ENCODE measurements around the gene NUP210L. TPM values are rescaled to one million over a fixed set of nuclear protein-coding genes. Genes with fewer than 3 reads are reported as not detected.
"Not testable (repeated sequence)": the region's sequence is repeated elsewhere in the genome, so short reads cannot be mapped to it uniquely, and the experiment has no call there.

NUP210L gene
- total RNA-seq, 1 donor from 2014 or later: 0.18 TPM

DNA sequence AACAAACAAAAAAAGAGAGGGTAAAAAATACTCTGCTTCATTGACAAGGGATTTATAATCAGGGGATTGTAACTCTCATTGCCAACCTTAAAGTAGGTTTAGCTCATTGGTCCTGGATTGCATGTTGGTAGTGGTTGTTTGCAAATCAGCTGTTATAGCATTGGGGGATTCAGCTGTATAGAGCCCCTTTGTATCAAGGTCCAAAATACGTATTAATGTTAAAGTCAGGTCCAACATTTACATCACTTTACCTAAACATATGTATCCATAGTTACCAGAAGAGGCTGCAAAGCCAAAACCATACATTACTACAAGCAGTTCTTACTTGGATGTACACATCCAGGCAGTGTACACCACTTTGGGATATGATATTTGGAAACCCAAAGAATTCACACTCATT is 134.9 kb downstream of the NUP210L start:
- intact Hi-C loops (cut with DNase I): no loop called here

DNA sequence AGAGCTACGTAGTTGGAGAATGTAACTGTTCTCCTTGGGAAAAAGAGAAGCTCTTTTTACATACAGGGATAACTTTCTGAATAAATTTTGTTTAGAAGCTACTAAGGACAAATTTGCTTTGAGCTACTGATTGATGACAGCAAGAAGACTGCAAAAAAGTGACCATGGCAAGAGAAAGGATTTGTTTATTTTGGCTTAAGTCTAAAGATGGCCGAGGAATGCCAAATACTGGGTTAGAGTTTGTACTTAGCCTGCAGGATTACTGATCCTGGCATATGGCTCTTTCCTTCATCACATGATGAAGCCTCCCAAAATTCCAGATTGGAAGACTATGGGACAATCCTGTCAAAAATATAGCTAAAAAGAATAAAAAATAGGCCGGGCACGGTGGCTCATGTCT is 135.6 kb downstream of the NUP210L start:
- DNase-seq (ENCODE audit: low spot score) (no peak), ATAC-seq (no peak)

More for the DNA sequence above, 134.9 kb downstream of the NUP210L start:
- DNase-seq (ENCODE audit: low spot score): no peak
- no peak for ATAC-seq

DNA sequence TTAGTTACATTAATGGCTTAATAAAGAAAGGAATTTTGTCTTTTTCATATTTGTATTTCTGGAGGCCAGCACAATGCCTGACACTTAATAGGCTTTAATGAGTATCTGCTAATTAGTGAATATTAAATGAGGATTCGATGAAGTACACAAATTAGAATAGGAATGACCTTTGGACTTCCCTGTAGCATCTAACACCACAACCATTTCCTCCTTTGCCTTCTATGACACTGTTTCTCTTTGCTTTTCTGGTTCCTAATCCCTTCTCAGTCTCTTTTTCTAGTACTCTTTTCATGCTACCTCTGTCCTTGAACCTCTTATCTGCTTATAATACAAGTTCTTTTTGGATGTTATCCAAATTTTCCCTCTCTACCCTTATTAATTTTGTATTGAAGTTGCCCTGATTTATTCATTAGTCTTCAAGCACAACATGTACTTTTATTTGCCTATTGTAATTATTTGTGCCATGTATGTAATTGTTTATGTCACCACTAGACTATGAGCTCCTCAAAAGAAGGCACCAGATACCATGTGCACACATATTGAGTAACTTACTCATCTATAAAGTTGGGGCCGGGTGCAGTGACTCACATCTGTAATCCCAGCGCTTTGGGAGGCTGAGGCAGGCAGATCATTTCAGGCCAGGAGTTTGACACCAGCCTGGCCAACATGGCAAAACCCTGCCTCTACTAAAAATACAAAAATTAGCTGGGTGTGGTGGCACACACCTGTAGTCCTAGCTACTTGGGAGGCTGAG is 140.5 kb downstream of the NUP210L start:
- intact Hi-C loops (cut with DNase I): no loop called here
- DNase-seq (ENCODE audit: low spot score): no peak
- no peak for ATAC-seq

More for the DNA sequence above, 135.6 kb downstream of the NUP210L start:
- intact Hi-C loops (cut with DNase I): no loop called here

DNA sequence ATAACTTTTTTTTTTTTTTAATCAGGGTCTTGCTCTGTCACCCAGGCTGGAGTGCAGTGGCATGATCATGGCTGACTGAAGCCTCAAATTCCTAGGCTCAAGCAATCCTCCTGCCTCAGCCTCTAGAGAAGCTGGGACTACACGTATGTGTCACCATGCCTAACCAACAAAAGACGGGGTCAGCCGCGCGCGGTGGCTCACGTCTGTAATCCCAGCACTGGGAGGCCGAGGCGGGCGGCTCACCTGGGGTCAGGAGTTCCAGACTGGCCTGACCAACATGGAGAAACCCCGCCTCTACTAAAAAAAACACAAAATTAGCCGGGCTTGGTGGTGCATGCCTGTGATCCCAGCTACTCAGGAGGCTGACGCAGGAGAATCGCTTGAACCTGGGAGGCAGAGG is 142.3 kb downstream of the NUP210L start:
- intact Hi-C loops (cut with DNase I); DNase-seq (ENCODE audit: low spot score); ATAC-seq: not testable (repeated sequence)

DNA sequence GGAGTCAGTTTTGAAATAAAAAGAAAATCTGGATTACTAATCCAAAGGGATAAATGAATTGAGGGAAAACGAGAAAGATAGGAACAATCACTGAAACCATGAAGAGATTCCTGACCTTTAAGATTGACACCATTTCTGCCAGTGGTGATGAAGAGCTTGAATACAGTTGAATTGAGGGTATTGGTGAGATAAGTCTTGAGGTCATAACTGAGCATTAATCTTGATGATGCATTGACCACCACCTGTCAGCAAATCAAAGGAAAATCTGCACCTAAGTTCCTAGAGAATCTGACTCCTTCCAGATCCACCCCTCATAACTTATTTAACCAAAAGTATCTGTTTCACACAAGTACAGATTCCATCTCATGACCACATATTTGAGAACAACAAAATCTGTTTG is 142.7 kb downstream of the NUP210L start:
- DNase-seq (ENCODE audit: low spot score) (no peak), ATAC-seq (no peak)
- intact Hi-C loops (cut with DNase I): no loop called here

DNA sequence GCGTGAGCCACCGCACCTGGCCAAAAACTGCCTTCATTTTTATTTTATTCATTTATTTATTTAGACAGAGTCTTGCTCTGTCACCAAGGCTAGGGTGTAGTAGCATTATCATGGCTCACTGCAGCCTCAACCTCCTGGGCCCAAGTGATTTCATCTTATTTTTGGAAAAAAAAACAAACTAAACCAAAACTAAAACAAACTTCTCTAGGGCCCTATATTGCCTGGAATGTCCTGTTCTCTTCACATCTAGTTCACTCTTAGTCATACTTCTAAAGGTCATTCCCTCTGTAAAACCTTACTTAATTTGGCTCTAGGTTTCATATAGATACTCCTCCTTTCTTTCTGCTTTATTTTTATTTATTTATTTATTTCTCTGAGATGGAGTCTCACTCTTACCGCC is 148.7 kb downstream of the NUP210L start:
- DNase-seq (ENCODE audit: low spot score) (no peak), ATAC-seq (no peak)
- intact Hi-C loops (cut with DNase I): no loop called here

DNA sequence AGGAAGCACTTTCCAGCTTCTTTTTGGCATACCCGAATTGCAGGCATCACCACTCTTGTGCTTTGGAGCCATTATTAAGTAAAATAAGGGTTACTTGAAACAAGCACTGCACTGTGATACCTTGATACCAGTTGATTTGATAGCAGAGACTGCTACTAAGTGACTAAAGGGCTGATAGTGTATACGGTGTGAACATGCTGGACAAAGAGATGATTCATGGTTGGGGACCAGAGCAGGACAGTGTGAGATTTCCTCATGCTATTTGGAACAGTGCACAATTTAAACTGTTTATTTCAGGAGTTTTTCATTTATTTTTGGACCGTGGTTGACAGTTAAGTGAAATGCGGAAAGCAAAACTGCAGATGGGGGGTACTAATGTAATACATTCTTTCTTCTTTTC is 154.5 kb downstream of the NUP210L start:
- intact Hi-C loops (cut with DNase I): no loop called here
- ATAC-seq (no peak), DNase-seq (ENCODE audit: low spot score) (no peak)

DNA sequence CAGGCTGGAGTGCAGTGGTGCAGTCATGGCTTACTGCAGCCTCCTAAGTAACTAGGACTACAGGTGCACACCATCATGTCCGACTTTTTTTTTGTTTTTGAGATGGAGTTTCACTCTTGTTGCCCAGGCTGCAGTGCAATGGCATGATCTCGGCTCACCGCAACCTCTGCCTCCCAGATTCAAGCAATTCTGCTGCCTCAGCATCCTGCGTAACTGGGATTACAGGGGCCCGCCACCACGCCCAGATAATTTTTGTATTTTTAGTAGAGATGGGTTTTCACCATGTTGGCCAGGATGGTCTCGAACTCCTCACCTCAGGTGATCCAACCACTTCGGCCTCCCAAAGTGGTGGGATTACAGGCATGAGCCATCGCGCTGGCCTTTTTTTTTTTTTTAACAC is 158.0 kb downstream of the NUP210L start:
- intact Hi-C loops (cut with DNase I); ATAC-seq; DNase-seq (ENCODE audit: low spot score): not testable (repeated sequence)

DNA sequence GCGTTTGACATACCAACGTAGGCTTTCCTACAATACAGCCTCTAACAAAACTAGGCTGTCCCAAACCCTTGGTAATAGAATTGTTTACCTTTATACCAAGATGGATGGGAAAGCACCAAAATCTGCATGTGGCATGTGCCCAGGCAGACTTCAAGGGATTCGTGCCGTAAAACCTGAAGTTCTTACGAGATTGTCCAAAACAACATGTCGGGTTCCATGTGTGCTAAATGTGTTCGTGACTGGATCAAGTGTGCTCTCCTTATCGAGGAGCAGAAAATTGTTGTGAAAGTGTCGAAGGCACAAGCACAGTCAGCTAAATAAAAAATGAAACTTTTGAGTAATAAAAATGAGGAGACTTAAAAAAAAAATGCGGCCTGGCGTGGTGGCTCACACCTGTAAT is 159.2 kb downstream of the NUP210L start:
- intact Hi-C loops (cut with DNase I): no loop called here
- DNase-seq (ENCODE audit: low spot score) (no peak), ATAC-seq (no peak)

DNA sequence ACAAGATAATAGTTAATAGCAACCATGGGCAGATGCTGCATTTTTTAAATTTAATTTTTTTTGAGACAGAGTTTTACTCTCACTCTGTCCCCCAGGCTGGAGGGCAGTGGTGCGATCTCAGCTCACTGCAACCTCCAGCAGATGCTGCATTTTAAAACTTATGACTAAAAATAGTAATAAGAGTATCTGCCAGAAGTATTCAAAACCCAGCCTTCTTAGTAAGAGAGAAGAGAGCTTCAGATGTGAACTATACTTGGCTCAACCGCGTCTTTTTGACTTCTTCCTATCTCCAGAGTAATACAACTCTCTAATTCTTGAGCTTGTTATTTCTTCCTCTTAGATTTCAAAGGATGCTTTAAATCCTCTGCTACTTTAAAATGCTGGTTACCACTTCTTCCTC is 159.7 kb downstream of the NUP210L start:
- DNase-seq (ENCODE audit: low spot score): no peak
- intact Hi-C loops (cut with DNase I): no loop called here
- no peak for ATAC-seq

DNA sequence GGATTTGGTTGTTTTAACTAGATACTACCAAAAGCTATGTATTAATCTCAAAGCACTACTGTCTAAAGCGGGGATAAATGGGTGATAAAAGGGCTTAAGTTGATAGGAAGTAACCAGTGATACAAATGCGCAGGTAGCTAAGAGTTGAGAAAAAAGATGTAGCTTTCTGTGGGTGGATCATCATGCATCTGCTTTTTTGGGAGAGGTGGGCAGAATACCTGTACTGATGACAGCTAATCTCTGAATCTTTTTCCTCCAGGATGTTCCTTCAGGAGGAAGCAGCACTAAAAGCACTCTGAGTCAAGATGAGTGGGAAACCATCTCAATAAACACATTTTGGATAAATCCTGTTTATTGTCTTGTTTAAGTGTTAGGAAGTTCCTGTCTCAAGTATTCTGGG is 163.1 kb downstream of the NUP210L start:
- no peak for ATAC-seq
- DNase-seq (ENCODE audit: low spot score): no peak
- intact Hi-C loops (cut with DNase I): no loop called here

DNA sequence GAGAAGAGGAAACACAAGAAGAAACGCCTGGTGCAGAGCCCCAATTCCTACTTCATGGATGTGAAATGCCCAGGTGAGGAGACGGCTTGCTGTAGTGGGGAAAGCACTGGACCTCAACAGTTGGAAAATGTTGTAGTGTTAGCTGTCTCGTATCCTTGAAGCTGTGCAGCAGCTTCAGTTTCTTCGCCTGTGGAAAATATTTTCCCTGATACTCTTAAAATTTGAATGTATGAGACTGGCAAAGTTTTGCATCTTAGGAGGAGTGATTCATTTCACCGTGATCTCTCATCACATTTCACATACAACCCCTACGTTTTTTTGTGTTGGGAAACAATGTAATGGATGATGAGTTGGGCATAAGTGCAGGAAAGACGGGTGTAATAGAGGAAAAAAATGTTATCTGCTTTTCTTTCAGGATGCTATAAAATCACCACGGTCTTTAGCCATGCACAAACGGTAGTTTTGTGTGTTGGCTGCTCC is 163.7 kb downstream of the NUP210L start:
- intact Hi-C loops (cut with DNase I): no loop called here
- DNase-seq (ENCODE audit: low spot score): no peak
- ATAC-seq: no peak

DNA sequence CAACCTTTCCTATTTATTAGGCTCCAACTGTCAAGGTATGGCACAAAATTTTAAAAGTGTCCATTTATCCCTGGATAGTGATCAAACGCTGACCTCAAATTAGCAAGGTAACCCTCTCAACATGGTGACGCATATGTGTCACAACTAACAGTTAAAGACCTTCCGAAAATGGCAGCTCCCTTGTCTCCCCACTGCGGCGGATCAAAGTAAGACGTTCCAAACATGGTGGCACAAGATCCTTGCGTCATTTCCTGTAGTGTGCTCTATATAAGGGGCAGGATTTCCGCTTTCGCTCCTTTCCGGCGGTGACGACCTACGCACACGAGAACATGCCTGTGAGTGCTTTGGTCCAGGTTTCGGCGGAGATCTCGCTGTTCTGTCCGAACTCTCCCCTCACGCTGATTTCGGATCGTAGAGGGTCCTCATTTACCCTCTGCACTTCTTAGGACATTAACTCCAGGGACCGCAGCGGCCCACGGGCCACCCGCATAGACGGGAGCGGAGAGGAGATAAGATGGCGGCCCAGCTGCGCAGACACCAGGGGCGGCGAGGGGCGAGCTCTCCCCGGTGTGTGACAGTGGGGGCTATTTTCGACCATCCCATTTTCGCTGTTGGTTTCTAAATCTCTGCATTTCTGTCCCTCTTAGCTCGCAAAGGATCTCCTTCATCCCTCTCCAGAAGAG is 164.3 kb downstream of the NUP210L start, which contains the start of gene RPS27:
TSS of gene RPS27 (plus strand) at position 295 of the 683 bp plus-strand sequence. CDS start at position 330, 35 bp downstream.
- ATAC-seq: peak; percentile 90
- intact Hi-C loops (cut with DNase I): no loop called here

DNA sequence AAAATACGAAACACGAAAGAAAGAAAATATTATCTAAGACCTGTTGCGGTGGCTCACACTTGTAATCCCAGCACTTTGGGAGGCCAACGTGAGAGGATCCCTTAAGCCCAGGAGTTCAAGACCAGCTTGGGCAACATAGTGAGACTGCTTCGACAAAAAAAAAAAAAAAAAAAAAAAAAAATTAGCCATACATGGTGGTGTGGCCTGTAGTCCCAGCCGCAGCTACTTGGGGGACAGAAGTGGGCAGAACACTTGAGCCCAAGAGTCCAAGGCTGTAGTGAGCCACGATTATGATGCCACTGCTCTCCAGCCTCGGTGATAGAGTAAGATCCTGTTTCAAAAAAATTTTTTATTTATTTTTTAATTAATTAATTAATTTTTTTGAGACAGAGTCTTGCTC is 167.3 kb downstream of the NUP210L start:
- ATAC-seq (no peak), DNase-seq (ENCODE audit: low spot score) (no peak)
- intact Hi-C loops (cut with DNase I): no loop called here

More for the DNA sequence above, 164.3 kb downstream of the NUP210L start, which contains the start of gene RPS27:
- DNase-seq (ENCODE audit: low spot score): peak; percentile 90

DNA sequence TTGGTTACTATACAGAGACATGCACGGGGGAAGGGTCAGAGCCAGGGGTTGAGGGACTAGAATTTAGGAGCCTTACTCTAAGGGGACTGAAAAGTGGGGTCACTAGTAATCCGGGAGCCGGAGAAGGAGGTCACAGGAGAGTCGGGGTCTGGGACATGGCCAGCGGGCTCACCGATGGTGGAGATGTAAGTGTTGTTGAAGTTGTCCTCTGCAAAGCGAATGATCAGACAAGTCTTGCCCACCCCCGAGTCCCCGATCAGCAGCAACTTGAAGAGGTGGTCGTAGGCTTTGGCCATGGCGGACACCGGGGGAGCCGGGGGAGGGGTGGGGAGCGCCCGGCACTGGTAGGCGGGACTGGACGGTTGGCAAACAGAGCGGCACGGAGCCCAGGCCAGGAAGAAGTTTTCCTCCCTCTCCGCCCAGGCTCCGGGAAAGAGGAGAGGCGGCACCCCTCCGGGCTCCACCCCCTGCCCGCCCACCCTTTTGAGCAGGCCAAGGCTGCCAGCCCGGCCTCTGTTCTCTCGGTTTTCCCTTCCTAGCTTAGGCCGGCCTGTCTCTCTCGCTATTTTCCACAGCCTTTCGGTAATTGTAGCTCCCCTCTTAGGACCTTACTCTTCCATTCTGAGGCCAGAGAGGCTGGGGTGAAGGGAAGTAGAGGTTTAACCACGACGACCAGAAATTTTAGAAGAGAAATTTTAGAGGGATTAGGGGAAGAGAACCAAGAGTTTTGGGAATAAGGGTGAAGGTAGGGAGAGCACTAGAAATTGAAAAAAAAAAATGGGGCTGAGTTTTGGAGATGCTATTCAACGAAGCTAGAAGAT is 168.7 kb downstream of the NUP210L start, which contains the start of gene RAB13:
TSS of gene RAB13 (minus strand) at position 399 of the 821 bp plus-strand sequence. CDS start at position 296, 103 bp downstream.
- ATAC-seq (peak; percentile 91), DNase-seq (ENCODE audit: low spot score) (peak; percentile 91)
- intact Hi-C loops (cut with DNase I): no loop called here

DNA sequence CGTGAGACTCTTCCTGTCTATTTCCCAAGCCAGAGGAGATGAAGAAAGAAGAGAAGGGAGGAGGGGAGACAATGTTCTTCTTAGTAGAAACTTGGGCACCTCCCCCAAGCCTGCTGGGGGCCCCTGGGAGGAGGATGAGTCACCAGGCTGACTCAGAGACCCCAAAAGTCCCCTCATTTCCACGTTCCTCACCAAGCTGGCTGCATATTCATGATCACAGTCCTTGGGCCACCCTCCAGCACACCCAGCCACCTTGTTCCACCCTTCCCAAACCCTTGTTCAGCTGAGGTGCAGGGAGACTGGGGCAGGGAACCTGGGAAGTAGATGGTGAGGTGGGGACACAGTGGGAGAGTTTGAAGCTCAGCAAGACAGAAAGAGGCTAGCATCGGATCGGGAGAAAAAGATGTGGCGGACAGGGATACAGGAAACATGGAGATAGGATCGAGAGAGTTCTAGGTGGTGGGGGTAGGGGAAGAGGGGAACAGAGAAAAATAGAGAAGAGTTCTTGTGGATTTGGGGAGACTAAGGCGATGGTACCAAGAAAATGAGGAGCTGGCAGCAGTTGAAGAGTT is 169.4 kb downstream of the NUP210L start:
- DNase-seq (ENCODE audit: low spot score) (peak; percentile 74), ATAC-seq (peak; percentile 58)

DNA sequence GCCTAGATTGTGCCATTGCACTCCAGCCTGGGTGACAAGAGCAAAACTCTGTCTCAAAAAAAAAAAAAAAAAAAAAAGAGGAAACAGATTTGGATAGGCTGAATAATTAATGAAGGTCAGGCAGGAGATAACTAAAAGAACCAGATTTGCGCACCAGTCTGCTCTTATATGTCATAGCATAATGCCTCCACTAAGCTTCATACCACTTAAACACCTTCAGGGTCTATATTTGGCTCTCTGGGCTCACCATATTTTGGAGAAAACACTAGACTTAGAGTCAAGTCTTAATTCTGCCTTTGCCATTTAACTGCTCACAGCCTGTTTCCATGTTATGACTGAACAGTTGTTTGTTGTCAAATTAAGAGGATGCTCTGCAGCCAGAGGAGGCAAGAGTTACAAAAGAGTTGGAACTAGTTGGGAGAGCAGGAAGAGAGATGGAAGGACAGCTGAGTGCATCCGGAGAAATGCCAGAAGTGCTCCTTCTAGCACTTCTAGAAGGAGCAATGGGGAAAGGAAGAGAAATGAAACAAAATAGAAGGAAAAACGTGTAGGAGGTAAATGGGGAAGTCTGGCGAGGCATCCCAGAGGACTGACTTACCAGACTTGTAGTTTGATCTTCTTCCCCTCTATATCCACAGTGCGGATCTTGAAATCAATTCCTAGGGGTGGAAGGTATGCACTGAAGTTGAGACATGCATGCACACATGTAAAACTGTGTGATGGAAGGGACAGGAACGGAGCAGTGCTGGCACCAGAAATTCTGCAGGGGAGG is 170.6 kb downstream of the NUP210L start:
- intact Hi-C loops (cut with DNase I): loop anchor here (5.0 kb wide), 1 partner anchor 192 kb away; no protein-coding TSS in a partner anchor
- ATAC-seq (no peak), DNase-seq (ENCODE audit: low spot score) (no peak)

More for the DNA sequence above, 169.4 kb downstream of the NUP210L start:
- intact Hi-C loops (cut with DNase I): no loop called here

DNA sequence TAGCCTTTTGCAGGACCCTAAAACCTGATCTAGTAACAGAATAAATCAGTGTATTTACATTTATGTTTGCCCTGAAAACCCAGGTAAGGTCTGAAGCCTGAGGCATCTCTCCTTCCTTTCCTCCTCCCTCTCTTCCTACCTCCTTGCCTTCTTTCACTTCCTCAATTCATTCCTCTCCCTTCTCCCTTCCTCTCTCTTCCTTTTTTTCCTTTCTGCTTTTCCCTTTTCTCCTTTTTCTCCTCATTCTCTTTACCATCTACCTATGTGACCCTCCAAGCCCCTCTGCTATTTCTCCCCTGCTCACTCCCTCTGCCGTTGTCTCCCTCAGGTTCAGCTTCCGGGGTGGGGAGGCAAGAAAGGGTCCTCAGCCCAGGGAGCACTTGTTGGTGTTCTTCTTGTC is 173.1 kb downstream of the NUP210L start:
- intact Hi-C loops (cut with DNase I): loop anchor here (5.0 kb wide), 1 partner anchor 189 kb away; no protein-coding TSS in a partner anchor
- DNase-seq (ENCODE audit: low spot score); ATAC-seq: not testable (repeated sequence)

Data from sciatic nerve (tissue), 2 donors.